Lower lobe of right lung (tissue), 2 donors: ENCODE results near the gene BDKRB2. TPM values are rescaled to one million over a fixed set of nuclear protein-coding genes. Genes with fewer than 3 reads are reported as not detected.

ENCODE experiments used
- ATAC-seq, 2 donors: fragments of 200-7000 bp; cut with Tn5 transposase; one replicate each; pipeline ENCODE4 v1.9.1; 2020 to 2022; ENCODE audit warnings: mild to moderate bottlenecking in 2 of 2, moderate library complexity in 2 of 2
- DNase-seq: peaks from one replicate; pipeline ENCODE4 v3.0.0-alpha.2; 2020
- H3K27ac ChIP-seq: fragments of 200-600 bp; one replicate; pipeline ENCODE4 v1.8.0; 2022
- H3K27me3 ChIP-seq: fragments of 200-600 bp; one replicate; pipeline ENCODE4 v1.8.0; 2022; ENCODE audit warnings: low read depth
- H3K36me3 ChIP-seq: fragments of 200-600 bp; one replicate; pipeline ENCODE4 v1.8.0; 2022; ENCODE audit warnings: mild to moderate bottlenecking
- H3K4me1 ChIP-seq: fragments of 200-600 bp; one replicate; pipeline ENCODE4 v1.8.0; 2022
- H3K4me3 ChIP-seq: fragments of 200-600 bp; one replicate; pipeline ENCODE4 v1.8.0; 2022; ENCODE audit warnings: mild to moderate bottlenecking
- H3K9me3 ChIP-seq: fragments of 200-600 bp; one replicate; pipeline ENCODE4 v1.8.0; 2022
- intact Hi-C: fragments of 100-400 bp; cut with DNase I; formaldehyde crosslinking; loops from one replicate; pipeline ENCODE4 v1.11.0; 2022
- total RNA-seq: library from RNA; stranded (reverse); fragmentation: NEBNext Ultra II Directional; extraction: Animal tissue kit (Norgen Biotek cat#: 25700); gene quantifications from one replicate; pipeline ENCODE4 v1.2.1, GENCODE V29; 2021
- TF ChIP-seq, protein P1 (sequence below): fragments of 200-600 bp; IDR thresholded peaks from one replicate; pipeline ENCODE4 v1.8.0; 2022; ENCODE audit warnings: antibody characterized with exemption, mild to moderate bottlenecking
- donor health status: DM: no; HTN: yes; CAD: no; lungs with severe emphysema.

BDKRB2 gene
- total RNA-seq, 1 donor from 2014 or later, result 1.3 TPM

DNA sequence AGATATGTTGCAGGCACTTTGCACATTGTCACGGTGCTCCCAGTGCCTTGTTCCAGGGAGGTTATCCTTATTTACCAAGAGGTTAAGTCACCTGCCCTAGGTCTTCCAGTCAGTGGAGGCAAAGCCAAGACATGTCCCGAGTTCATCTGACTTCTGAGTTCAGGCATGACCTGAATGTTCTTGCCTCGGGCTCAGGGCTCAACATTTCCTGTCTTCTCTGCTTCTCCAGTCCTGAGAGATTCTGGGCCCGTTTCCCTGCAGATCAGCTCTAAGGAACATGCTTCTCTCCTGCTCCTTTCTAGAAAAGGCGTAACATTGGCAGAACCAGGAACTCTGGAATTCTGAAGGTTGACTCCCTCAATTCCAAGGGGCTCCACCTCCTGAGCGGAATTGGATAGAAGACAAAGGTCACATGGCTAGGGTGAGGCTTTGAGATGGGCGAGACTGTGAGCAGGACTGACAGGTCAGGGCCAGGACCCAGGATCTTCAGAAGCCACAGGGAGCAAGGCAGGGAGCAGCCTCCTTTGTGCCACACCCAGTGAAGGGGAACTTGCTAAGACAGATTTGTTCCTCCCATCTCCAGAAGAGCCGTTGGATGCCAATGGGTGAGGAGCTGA is 19.9 kb downstream of the BDKRB2 start:
- H3K9me3 ChIP-seq, result no peaks in the 10 kb centered on the region
- no peak overlapping the region for H3K27ac ChIP-seq
- no peaks in the 10 kb centered on the region for H3K36me3 ChIP-seq
- intact Hi-C loops, result no loop called here
- ATAC-seq (no peak), DNase-seq (no peak)
- H3K27me3 ChIP-seq, result no peaks in the 10 kb centered on the region
- peaks cover 13% of the 10 kb centered on the region for H3K4me1 ChIP-seq
- H3K4me3 ChIP-seq, result no peak overlapping the region
- TF ChIP-seq, protein P1, sequence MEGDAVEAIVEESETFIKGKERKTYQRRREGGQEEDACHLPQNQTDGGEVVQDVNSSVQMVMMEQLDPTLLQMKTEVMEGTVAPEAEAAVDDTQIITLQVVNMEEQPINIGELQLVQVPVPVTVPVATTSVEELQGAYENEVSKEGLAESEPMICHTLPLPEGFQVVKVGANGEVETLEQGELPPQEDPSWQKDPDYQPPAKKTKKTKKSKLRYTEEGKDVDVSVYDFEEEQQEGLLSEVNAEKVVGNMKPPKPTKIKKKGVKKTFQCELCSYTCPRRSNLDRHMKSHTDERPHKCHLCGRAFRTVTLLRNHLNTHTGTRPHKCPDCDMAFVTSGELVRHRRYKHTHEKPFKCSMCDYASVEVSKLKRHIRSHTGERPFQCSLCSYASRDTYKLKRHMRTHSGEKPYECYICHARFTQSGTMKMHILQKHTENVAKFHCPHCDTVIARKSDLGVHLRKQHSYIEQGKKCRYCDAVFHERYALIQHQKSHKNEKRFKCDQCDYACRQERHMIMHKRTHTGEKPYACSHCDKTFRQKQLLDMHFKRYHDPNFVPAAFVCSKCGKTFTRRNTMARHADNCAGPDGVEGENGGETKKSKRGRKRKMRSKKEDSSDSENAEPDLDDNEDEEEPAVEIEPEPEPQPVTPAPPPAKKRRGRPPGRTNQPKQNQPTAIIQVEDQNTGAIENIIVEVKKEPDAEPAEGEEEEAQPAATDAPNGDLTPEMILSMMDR, result no peak

DNA sequence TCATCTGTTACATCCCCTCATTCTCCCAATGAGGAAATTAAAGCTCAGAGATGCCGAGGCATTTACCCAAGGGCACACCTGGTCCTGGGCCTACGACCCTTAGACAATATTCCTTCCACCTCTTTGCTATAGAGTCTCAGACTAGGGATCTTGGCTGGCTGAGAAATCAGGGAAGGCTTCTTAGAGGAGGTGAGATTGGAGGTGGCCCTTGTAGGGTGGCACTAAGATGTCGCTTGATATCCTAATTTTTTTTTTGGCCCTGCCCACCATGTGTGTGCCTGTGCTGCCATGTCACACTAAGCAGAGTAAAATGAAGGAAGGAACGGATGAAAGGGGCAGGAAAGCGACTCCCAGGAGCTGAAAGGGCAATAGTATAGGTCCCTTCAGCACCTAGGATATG is 20.6 kb downstream of the BDKRB2 start:
- DNase-seq, result no peak
- Histone ChIP-seq H3K9me3 (no peaks in the 10 kb centered on the region), H3K4me3 (no peak overlapping the region), H3K4me1 (peaks cover 13% of the 10 kb centered on the region), H3K27ac (peak overlapping the region; percentile 36), H3K27me3 (no peaks in the 10 kb centered on the region), H3K36me3 (no peaks in the 10 kb centered on the region)
- ATAC-seq, result no peak
- intact Hi-C loops, result no loop called here
- TF ChIP-seq, protein P1, result no peak

DNA sequence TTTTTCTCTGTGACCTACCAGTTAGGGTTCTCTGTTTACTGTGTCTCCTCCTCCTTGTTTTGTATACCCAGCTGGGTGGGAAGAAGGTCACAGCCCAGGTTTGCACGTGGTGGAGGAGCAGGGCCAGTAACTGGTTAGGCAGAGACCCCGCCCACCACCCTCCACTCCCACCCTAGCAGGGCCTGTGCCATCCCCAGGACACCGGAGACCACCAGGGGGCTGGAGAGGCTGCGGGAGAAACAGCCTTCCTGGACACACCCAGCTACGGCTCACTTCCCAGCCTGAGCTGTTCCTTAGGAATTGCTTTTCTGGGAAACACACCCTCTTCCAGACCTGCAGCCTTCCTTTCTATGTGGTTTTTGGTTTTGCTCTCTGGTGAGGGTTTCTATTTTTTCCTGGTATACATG is 21.1 kb downstream of the BDKRB2 start:
- TF ChIP-seq, protein P1, result peak; percentile 6
- intact Hi-C loops, result no loop called here
- H3K4me1 ChIP-seq, result peaks cover 13% of the 10 kb centered on the region
- no peak overlapping the region for H3K4me3 ChIP-seq
- ATAC-seq (peak; percentile 46 to 57), DNase-seq (no peak)
- H3K36me3 ChIP-seq, result no peaks in the 10 kb centered on the region
- H3K27me3 ChIP-seq, result no peaks in the 10 kb centered on the region
- no peaks in the 10 kb centered on the region for H3K9me3 ChIP-seq
- H3K27ac ChIP-seq, result peak overlapping the region; percentile 36

DNA sequence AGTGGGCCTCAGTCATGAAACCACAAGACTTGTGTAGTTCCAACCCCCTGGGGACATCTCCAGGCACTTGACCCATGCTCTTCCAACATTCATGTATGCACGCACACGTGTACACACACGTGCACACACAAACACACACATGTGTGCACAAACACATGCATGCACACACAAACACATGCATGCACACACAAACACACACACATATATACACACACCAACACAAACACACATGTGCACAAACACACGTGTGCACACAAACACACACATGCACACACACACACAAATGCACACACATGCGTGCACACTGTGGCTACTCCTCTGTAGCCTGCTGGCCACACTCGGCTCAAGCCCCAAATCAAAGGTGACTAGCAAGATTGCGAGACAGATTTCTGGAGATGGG is 22.8 kb downstream of the BDKRB2 start:
- H3K27me3 ChIP-seq, result no peaks in the 10 kb centered on the region
- ATAC-seq (no peak), DNase-seq (no peak)
- H3K4me3 ChIP-seq, result no peak overlapping the region
- no peaks in the 10 kb centered on the region for H3K36me3 ChIP-seq
- no peaks in the 10 kb centered on the region for H3K9me3 ChIP-seq
- H3K27ac ChIP-seq, result no peak overlapping the region
- peaks cover 9% of the 10 kb centered on the region for H3K4me1 ChIP-seq
- TF ChIP-seq, protein P1, result no peak
- intact Hi-C loops, result no loop called here

DNA sequence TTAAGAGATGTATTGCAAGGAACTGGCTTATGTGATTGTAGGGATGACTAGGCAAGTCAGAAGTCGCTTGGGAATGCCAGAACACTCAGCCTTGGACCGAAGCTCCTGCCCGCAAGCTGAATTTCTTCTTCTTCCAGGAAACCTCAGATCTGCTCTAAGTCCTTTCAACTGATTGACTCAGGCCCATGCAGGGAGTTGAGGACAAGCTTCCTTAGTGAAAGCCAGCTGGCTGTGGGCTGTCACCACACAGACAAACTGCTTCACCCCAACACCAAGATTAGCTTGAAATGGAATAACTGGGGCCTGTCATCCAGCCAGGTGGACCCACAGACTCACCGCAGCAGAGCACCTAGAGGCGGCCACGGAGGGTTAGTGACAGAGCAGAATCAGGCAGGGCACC is 24.7 kb downstream of the BDKRB2 start:
- Histone ChIP-seq H3K27ac (no peak overlapping the region), H3K27me3 (no peaks in the 10 kb centered on the region), H3K9me3 (no peaks in the 10 kb centered on the region), H3K4me1 (peaks cover 9% of the 10 kb centered on the region), H3K36me3 (no peaks in the 10 kb centered on the region), H3K4me3 (no peak overlapping the region)
- no peak for DNase-seq
- no peak for ATAC-seq
- TF ChIP-seq, protein P1, result no peak
- intact Hi-C loops, result no loop called here
